Endothelial cell of umbilical vein (primary cell): ENCODE data around the gene FAM221B. TPM values are rescaled to one million over a fixed set of nuclear protein-coding genes. Genes with fewer than 3 reads are reported as not detected.

Experiments
- BruUV-seq: library from RNA; stranded (reverse); fragments of 400-500 nt; replicated peaks from 2 replicates; lab custom pipeline; 2021; lab: Mats Ljungman, UMichigan
- CTCF ChIA-PET: fragments of 300-600, 350-600 bp; sonication (Branson Sonifier 250); formaldehyde crosslinking; loops from one replicate; lab custom pipeline; 2021; ENCODE audit warnings: antibody characterized with exemption, inconsistent platforms; lab: Charles Lee
- POLR2A ChIA-PET: fragments of 300-600, 350-600 bp; sonication (Branson Sonifier 250); formaldehyde crosslinking; loops from one replicate; lab custom pipeline; 2021; ENCODE audit warnings: antibody characterized with exemption, inconsistent platforms; lab: Charles Lee
- DNase-seq: peaks from one replicate; pipeline ENCODE4 v3.0.0-alpha.2; 2011; ENCODE audit warnings: low read depth, low spot score
- FAIRE-seq: peaks from 2 replicates; lab custom pipeline; 2011; peaks lifted over from hg19 to GRCh38; lab: Jason Lieb, UNC
- H2AFZ ChIP-seq: 2 replicates; pipeline ENCODE4 v1.6.0; 2012; ENCODE audit warnings: low read depth, low read length, control low read depth, inconsistent platforms
- H3K27ac ChIP-seq: 2 replicates; pipeline ENCODE4 v1.5.1; 2011; ENCODE audit warnings: low read depth, mild to moderate bottlenecking, control low read depth, low read length, moderate library complexity; ENCODE audit not compliant: insufficient read depth
- H3K27me3 ChIP-seq, 2 experiments: 2 replicates each; pipeline versions ENCODE4 v1.6.0 to v1.6.1; 2011; ENCODE audit warnings: low read length in 2 of 2, mixed read lengths in 1 of 2; ENCODE audit not compliant: control insufficient read depth in 2 of 2, insufficient read depth in 2 of 2
- H3K36me3 ChIP-seq, 2 experiments: 2 replicates in 1 of 2; 3 replicates in 1 of 2; pipeline ENCODE4 v1.5.1; 2011; ENCODE audit warnings: low read length in 2 of 2, mild to moderate bottlenecking in 1 of 2, moderate library complexity in 1 of 2; ENCODE audit not compliant: control insufficient read depth in 2 of 2, insufficient read depth in 2 of 2; ENCODE audit errors: extremely low read depth in 1 of 2
- H3K4me1 ChIP-seq: 3 replicates; pipeline ENCODE4 v1.5.1; 2011; ENCODE audit warnings: mild to moderate bottlenecking, low read length; ENCODE audit not compliant: control insufficient read depth, insufficient read depth; ENCODE audit errors: extremely low read depth
- H3K4me2 ChIP-seq: 2 replicates; pipeline ENCODE4 v1.6.1; 2011; ENCODE audit warnings: low read length, control low read depth, mixed read lengths; ENCODE audit not compliant: insufficient read depth
- H3K4me3 ChIP-seq, 3 experiments: fragments of 200-600 bp in 1 of 3; sonication (generic), shearing (Covaris generic) in 1 of 3; replicated peaks in 1 of 3; 2 replicates each; pipeline ENCODE4 v1.5.1; 2011 to 2016; ENCODE audit warnings: control low read depth in 3 of 3, low read length in 3 of 3, mild to moderate bottlenecking in 2 of 3, inconsistent platforms in 1 of 3, low read depth in 1 of 3, moderate library complexity in 1 of 3; ENCODE audit not compliant: insufficient read depth in 1 of 3
- H3K79me2 ChIP-seq: 2 replicates; pipeline ENCODE4 v1.6.0; 2012; ENCODE audit warnings: low read length, inconsistent platforms; ENCODE audit not compliant: control insufficient read depth, insufficient read depth
- H3K9ac ChIP-seq: replicated peaks from 2 replicates; pipeline ENCODE3; 2011; ENCODE audit warnings: low read length, control low read depth; ENCODE audit not compliant: insufficient read depth; ENCODE audit errors: extremely low read depth
- H3K9me1 ChIP-seq: replicated peaks from 3 replicates; pipeline ENCODE4 v1.6.0; 2011; ENCODE audit warnings: mild to moderate bottlenecking, low read length; ENCODE audit not compliant: control insufficient read depth, insufficient read depth; ENCODE audit errors: extremely low read depth
- H3K9me3 ChIP-seq: replicated peaks from 2 replicates; pipeline ENCODE4 v1.5.1; 2012; ENCODE audit warnings: low read length, inconsistent platforms; ENCODE audit not compliant: control insufficient read depth, insufficient read depth
- H4K20me1 ChIP-seq: replicated peaks from 2 replicates; pipeline ENCODE3; 2011; ENCODE audit warnings: mild to moderate bottlenecking, low read length; ENCODE audit not compliant: control insufficient read depth, insufficient read depth; ENCODE audit errors: extremely low read depth
- FOS ChIP-seq: IDR thresholded peaks from 2 replicates; pipeline ENCODE4 v1.6.1; 2011; ENCODE audit warnings: mild to moderate bottlenecking, low read length, moderate library complexity, borderline replicate concordance; ENCODE audit not compliant: insufficient read depth
- MAX ChIP-seq: IDR thresholded peaks from 2 replicates; pipeline ENCODE4 v1.6.1; 2011; ENCODE audit not compliant: insufficient read depth, insufficient read length
- dilution Hi-C: fragments of 300-500 bp; cut with MboI; formaldehyde crosslinking; loops from one replicate; pipeline ENCODE4 v1.15.0; 2019; ENCODE audit warnings: low sequenced_read_pairs; ENCODE audit not compliant: extremely low pct_ligation_motif_present
- intact Hi-C: fragments of 100-400 bp; cut with micrococcal nuclease; formaldehyde crosslinking; loops from one replicate; pipeline ENCODE4 v1.10.0; 2022
- polyA plus RNA-seq, 4 experiments: library from polyadenylated mRNA; depleted of rRNA in 3 of 4; stranded (reverse) in 3 of 4; unstranded in 1 of 4; fragments of >200 nt; gene quantifications; 2 replicates each; pipeline versions ENCODE4 v1.2.1 to v1.2.3, GENCODE V29; 2011 to 2012; ENCODE audit warnings: missing spikeins in 1 of 4
- total RNA-seq: library from RNA; stranded (reverse); gene quantifications from 2 replicates; pipeline ENCODE4 v1.2.3, GENCODE V29; 2021
- TF ChIP-seq, protein P1 (sequence below), 2 donors: IDR thresholded peaks; 1 replicate in 1 of 2; 2 replicates in 1 of 2; pipeline ENCODE4 v1.5.1; 2011; ENCODE audit warnings: low read length in 2 of 2, mild to moderate bottlenecking in 2 of 2, moderate library complexity in 2 of 2, control low read depth in 1 of 2, inconsistent platforms in 1 of 2, low read depth in 1 of 2; ENCODE audit not compliant: insufficient read depth in 1 of 2; ENCODE audit errors: extremely low read depth in 1 of 2

The FAM221B gene
- total and polyA plus RNA-seq, 2 donors (not counting 3 experiments of a cell fraction or from before 2014, with no cell fraction given), result not detected

- BruUV-seq, result no TSS peak
- no peak overlapping the region for H2AFZ ChIP-seq
- intact Hi-C loops, result no loop called here
- ChIA-PET CTCF (interaction anchor here (0.8 to 3.2 kb wide), 17 partner anchors 9 to 177 kb away, joined by 3 to 27 read pairs (median 4); partner anchors contain the start of genes CCDC107, HINT2 and RMRP), POLR2A (interaction anchor here (0.6 kb wide), 1 partner anchor 14 kb away, joined by 7 read pairs; no protein-coding TSS in a partner anchor)
- DNase-seq (no peak), FAIRE-seq (peak; percentile 72)
- H3K36me3 ChIP-seq, result no peaks in the 10 kb centered on the region
- TF ChIP-seq, protein P1, sequence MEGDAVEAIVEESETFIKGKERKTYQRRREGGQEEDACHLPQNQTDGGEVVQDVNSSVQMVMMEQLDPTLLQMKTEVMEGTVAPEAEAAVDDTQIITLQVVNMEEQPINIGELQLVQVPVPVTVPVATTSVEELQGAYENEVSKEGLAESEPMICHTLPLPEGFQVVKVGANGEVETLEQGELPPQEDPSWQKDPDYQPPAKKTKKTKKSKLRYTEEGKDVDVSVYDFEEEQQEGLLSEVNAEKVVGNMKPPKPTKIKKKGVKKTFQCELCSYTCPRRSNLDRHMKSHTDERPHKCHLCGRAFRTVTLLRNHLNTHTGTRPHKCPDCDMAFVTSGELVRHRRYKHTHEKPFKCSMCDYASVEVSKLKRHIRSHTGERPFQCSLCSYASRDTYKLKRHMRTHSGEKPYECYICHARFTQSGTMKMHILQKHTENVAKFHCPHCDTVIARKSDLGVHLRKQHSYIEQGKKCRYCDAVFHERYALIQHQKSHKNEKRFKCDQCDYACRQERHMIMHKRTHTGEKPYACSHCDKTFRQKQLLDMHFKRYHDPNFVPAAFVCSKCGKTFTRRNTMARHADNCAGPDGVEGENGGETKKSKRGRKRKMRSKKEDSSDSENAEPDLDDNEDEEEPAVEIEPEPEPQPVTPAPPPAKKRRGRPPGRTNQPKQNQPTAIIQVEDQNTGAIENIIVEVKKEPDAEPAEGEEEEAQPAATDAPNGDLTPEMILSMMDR (IDR thresholded peaks at IDR 0.05; ENCODE audit: extremely low read depth in 1 of 2, insufficient read depth in 1 of 2, low read depth in 1 of 2, low read length in 2 of 2), result peak; percentile 24 to 27
- TF ChIP-seq MAX, result no peak
- no peak for TF ChIP-seq FOS
- dilution Hi-C loops, result no loop called here
- H3K79me2 ChIP-seq, result no peaks in the 10 kb centered on the region
- H3K4me3 ChIP-seq, result no peak overlapping the region
- H3K9me3 ChIP-seq, result no peaks in the 10 kb centered on the region
- H3K27me3 ChIP-seq, result peaks cover 0 to 12% of the 10 kb centered on the region in 2 experiments
- no peak overlapping the region for H3K27ac ChIP-seq
- H3K4me2 ChIP-seq, result no peak overlapping the region
- H3K9ac ChIP-seq, result no peak overlapping the region
- no peaks in the 10 kb centered on the region for H3K4me1 ChIP-seq
- no peaks in the 10 kb centered on the region for H4K20me1 ChIP-seq
- no peaks in the 10 kb centered on the region for H3K9me1 ChIP-seq
Measured at GRCh38 chr9:35835216-35835632, 6.7 kb upstream of the FAM221B start.
